Suppressor macrophage (primary cell): ENCODE data around the gene PIEZO2.
A peak's percentile ranks its signal among the peaks of the same experiment; 100 is the strongest.
"Not testable (repeated sequence)": the region's sequence is repeated elsewhere in the genome, so short reads cannot be mapped to it uniquely, and the experiment has no call there.

Experiments
- DNase-seq, 4 experiments: peaks; one replicate each; pipeline ENCODE4 v3.0.0-alpha.2; 2020 to 2022

PIEZO2 gene

DNA sequence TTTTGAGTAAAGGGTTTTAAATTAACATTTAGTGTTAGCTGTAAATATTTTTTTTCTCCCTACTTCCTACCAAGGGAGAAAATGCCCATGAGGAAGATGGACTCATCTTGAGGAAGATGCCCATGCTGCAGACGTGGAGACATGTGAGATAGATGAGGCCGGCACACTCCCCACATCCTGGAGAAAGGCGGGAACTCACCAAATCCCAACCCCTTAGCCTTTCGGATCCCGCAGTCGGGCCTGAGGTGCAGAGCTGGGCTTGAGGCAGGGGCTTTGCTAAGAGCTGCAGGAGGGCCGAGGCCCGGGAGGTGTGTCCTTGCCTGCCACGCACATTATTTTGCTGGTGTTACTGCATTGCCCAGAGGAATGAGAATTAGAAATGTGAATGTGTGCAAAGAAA is 485.6 kb downstream of the PIEZO2 start:
- no peak for DNase-seq

DNA sequence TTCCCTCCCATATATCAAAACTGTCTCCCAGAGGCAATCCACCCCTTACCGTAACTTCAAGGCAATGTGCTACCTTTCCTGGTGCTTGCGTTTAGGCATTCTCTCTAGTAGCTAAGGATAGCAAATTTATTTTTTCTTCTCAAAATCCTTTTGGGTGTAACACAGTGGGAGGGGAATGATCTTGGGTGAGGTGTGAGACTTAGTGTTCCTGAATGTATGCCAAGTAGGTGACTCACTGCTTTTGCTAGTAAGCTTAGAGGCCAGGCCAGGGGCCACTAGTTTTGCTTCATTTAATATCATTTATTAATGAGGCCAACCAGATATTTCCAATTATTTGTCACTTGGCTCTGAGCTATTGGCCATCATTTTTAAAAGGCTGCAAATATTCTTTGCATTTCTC is 488.1 kb downstream of the PIEZO2 start:
- no peak for DNase-seq

- no peak for DNase-seq
Observed at GRCh38 chr18:10660179-10660884, 489.0 kb downstream of the PIEZO2 start.

DNA sequence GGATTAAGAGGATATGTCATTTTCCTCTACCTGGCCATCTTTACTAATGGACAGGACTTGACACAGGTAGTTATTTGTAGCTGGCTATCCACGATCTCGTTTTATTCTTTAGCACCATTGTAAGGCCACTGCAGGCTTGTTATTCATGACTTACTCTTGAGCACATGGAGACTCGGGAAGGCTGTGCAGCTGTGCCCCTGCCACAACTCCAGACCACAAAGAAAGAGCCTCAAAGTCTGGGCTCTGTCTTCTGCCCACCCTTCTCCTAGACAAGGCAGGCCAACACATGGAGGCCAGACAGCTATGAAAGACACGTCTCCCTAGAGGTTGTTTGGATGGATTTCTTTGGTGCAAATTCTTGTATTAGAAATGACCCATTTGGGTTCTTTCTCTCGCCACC is 489.8 kb downstream of the PIEZO2 start:
- DNase-seq = no peak

GRCh38 chr18:10659000-10659399 is 490.4 kb downstream of the PIEZO2 start:
- DNase-seq = no peak

DNA sequence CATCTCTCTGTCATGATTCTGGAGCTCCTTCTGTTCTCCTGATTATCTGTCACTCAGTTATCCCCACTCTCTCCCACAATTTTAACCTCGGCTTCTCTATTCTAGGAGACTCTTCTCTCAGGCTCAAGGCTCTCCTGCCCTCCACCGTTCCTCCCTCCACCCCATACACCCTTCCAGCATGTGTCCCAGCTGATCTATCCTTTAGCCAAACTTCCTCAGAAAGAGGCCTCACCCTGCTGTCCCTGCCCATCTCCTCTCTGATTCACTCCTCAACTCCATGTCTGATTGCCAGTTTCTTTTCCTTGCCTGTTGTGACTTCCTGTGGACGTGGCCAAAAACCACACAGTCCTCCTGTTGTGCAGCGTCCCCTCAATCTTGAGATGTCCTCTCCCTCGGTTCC is 505.4 kb downstream of the PIEZO2 start:
- DNase-seq = not testable (repeated sequence)

GRCh38 chr18:10642915-10643524 is 506.3 kb downstream of the PIEZO2 start:
- DNase-seq = not testable (repeated sequence)

DNA sequence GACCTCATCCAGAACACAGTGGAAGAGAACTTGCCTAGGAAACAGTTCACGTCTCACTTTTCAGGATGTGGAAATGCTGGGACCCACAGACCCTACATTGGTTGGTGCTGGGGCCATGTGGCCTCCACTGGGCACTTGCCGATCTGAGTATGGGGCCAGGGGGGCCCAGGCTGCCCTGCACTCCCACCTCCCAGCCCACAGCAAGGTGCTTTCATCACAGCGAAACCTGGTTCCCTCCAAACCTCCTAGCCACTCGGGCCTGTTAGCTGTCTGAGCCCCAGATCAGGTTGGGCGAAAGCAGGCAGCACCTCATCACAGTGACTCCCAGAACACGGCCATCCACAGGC is 510.9 kb downstream of the PIEZO2 start:
- not testable (repeated sequence) for DNase-seq

DNA sequence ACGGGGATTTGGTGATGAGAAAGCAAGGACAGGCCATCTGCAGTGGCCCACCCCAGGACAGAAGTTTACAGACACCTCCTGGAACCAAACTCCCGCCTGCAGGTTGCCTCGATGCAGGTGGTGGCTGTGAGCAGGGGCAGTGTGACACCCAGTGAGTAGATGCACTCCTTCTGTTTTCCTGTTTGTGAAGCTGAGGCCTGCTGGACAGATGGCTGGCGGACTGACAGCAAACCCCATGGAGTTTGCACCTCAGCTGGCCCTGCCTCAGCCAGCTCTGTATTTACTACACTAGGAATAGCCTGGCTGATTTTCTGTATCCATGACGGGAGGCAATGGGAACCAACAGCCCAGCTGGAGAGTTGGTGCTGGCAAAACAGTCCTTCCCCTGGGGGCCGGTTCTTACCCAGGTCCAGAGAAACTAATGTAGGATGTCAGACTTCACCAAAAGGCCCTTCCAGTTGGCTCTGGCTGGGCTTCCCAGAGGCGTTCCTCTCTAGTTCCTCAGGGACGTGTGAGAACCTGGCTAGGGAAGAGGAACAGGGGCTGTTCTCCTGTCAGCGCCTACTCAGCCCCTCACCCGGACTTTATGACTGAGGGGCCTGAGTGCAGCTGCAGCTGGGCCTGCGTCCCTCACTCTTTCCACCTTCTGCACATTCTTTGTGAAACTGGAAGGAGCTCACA is 511.4 kb downstream of the PIEZO2 start:
- DNase-seq = not testable (repeated sequence)

DNA sequence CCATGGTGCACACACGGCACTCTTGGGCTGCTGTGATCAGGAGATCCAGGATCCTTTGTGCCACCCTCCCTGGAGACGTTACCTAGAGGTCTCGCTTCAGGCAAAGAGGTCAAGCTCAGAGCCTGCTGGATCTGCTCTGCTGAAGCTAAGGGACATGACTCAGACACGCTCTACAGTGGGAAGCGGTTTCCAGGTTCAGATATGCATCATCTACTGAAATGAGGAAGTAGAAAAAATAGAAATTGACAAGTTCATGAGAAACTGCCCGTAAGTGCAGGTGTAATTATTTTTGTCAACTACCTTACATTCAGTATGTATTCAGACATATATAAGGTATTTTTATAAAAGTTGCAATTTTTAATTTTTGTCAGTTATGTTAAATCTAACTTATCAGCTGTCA is 520.3 kb downstream of the PIEZO2 start:
- peak; percentile 35 to 56 (median 50) for DNase-seq

GRCh38 chr18:10626606-10627213 is 522.7 kb downstream of the PIEZO2 start:
- not testable (repeated sequence) for DNase-seq

GRCh38 chr18:10623606-10624005 is 525.8 kb downstream of the PIEZO2 start:
- DNase-seq = not testable (repeated sequence)

- DNase-seq = not testable (repeated sequence)
Observed at GRCh38 chr18:10622982-10623381, 526.4 kb downstream of the PIEZO2 start.

- peak in 3 of 4 experiments; percentile 3 to 50 (median 36) for DNase-seq
Observed at GRCh38 chr18:10620670-10621329, 528.6 kb downstream of the PIEZO2 start.
